ENCODE data around the gene C11orf68.

Gene C11orf68

DNA sequence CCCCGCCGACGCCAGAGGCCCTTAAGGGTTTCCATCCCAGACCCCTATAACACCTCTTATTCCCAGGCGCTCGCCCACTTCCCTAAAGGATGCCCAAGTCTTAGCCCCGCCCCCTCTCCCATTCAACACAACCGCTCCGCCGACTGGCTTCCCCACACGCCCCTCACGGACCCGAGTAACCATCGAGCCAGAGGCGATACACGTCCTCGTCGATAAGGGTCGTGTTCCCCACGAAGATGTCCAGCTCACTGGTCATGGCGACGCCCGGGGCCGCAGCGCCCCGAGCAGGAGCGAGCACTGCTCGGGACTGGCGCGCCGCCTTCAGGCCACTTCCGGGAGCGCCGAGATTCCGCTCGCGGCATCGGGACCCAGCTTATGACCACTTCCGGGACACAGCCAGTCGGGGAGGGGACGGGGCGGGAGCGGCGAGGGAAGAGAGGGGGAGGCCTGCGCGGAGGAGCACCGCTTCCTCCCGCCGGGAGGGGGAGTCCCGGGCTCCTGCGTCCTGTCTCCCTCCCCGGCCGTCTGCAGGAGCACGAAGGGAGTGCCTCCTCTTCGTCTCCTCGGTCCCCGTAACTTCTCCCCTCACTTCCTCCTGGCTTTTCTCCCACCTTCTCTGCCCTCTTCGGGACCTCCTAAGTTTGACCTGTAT is 30.6 kb downstream of the C11orf68 start, which contains the start of gene FIBP:
FIBP (minus strand) TSS at position 309 of the 652 bp plus-strand sequence; CDS start at position 256, 53 bp downstream.
- DNase-seq: peak; percentile 91

DNA sequence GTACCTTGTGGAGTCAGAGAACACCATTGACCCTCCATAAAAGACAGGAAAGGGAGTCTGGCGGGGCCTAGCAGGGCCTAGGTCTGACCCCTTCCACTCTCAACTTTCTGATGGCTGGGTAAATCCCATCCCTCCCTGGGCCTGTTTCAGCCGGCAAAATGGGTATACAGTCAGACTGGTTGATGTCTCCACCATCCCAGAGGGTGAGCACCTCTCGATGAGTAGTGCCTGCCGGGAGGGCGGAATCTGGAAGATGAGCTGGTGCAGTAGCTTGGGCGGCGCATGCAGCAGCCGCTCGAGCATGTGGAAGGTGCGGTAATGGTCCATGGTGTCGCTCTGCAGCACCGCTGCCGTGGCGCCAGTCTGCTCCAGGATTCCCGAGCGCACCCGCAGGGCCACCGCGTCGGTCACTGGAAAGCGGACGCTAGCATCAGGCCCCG is 31.1 kb downstream of the C11orf68 start:
- no peak for DNase-seq

DNA sequence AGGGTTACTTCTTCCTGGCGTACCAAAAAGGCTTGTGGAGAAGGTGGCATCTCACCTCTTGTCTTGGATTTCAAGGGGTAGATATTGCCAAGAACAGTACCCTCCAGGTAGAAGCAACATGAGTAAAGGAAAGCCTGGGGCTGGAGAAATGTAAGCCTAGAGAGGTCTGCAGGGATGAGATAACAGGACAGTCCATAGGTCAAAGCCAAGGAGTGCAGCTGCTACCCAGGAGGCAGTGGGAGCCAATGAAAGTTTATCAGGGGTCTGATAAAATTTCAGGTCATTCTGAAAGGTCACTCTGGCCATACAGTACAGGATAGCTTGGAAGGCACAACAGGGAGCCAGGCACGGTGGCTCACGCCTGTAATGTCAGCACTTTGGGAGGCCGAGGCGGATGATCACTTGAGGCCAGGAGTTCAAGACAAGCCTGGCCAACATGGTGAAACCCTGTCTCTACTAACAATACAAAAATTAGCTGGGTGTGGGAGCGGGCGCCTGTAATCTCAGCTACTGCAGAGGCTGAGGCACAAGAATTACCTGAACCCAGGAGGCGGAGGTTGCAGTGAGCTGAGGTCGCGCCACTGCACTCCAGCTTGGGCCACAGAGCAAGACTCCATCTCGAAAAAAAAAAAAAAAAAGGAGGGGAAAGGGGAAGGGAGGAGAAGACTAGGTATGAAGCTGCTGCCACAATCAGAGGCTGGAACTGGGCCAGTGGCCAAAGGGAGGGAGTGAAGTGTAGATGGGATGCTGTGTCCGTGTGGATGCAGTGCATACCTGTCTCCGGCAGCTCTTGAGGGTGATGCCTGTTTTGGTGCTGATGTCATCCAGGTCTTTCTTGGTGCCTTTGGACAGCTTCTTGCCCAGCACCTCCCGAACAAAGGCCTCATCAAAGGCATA is 31.8 kb downstream of the C11orf68 start:
- no peak for DNase-seq

DNA sequence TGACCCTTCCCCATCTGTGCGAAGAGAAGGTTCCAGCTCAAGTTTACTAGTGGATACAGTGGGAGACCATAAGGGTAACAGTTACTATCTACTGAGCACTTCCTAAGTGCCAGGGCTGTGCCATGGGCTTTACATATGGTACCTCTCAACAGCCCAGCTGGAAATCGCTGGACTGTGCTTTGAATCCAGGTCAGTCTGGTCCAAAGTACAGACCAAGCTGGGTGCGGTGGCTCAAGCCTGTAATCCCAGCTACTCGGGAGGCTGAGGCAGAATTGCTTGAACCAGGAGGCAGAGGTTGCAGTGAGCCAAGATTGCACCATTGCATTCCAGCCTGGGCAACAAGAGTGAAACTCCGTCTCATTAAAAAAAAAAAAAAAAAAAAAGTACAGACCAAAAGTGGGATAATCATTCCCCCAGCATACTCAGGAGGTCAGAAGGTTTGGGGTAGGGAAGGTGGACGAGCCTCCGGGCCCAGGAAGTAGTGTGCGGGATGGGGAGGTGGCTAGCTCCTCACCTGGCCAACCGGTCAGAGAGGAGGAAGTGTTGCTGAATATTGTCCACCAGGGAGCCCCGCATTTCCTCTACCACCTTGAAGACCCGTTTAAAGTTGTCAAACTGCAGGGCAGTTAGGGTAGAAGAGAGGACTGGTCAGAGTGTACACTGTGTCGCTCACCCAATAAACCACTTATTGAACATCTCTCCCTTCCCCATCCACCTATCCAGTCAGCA is 32.9 kb downstream of the C11orf68 start:
- DNase-seq: no peak

DNA sequence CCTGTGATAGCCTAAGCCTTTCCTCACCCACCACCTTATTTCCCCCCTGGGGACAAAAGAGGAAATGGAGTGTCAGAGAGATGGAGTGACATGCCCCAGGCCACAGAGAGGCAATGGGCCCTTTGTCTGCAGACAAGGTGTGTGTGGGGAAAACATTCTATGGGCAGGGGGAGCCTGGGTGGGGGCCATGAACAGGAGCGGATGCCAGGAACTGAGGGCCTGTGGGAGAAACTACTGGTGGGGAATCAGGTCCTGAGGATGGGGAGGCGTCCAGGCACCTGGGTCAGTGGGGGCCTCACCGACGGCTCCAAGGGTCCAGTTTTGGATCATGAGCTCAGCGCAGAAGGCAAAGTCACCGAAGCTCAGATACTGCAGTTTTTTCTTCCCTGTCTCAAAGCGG is 33.6 kb downstream of the C11orf68 start:
- no peak for DNase-seq

DNA sequence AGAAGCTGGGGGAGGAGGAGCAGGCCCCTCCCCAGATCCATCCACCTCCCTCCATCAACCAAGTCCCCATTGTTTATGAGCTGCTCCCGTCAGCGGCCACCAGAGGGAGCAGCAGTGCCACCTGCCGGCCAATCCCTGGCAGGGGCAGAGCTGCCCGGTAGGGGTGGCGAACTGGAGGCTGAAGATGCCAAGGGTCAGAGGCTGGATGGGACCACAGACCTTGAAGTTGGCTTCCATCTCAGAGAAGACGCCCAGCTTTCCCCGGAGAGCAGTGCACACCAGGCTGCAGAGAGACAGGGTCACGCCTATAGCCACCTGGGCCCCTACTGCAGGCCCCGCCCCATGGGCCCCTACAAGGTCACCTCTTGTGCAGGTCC is 34.2 kb downstream of the C11orf68 start:
- DNase-seq: peak; percentile 71

DNA sequence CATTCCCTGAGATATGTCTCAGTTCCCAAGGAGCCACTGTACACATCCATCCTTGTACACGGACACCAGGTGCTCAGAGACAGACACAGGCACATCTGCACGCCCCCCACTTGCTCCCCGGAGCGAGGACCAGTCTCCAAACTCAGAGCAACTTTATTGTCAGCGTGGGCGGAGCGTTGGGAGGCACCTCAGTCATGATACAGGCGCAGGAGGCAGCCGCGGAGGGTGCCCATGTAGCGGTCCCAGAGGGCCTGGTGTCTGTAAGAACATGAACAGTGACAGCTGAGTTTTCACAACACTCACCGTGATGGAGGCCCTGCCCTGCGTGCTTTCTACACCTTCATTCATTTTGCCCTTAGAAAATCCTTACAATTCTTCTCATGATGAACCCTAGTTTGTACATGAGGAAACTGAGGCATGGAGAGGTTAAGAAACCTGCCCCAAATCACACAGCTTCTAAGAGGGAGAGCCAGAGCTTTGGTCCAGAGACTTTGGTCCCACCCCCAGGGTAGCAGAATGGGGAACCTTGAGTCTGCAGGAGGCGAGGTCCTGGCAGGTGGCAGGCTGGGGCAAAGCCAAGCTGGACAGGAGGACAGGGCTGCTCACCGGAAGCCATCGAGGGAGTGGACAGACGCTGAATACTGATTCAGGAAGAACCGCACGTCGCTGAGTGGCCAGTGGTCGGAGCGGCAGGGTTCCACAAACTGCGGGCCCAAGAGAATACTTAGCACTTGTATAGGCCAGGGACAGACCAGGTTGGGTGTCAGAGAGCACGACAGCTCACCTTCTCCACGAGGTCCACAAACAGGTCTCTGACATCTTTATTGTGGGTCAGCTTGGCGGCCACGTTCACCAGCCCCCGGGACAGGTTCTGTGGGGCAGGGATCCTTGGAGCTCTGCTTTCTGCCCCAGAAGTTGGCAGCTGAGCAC is 34.8 kb downstream of the C11orf68 start:
- no peak for DNase-seq

DNA sequence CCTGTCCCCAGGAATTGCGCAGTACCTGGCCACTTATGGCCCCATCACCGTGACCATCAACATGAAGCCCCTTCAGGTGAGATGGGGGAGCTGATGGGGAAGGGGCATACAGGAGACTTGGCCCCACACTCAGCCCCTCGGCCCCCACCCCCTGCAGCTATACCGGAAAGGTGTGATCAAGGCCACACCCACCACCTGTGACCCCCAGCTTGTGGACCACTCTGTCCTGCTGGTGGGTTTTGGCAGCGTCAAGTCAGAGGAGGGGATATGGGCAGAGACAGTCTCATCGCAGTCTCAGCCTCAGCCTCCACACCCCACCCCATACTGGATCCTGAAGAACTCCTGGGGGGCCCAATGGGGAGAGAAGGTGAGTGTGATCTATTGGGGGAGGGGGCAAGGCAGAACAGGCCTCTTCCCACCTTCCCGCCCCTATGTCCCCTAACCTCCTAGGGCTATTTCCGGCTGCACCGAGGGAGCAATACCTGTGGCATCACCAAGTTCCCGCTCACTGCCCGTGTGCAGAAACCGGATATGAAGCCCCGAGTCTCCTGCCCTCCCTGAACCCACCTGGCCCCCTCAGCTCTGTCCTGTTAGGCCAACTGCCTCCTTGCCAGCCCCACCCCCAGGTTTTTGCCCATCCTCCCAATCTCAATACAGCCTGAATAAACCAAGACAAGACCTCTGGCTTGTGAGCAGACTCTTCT is 35.7 kb downstream of the C11orf68 start:
- no peak for DNase-seq

DNA sequence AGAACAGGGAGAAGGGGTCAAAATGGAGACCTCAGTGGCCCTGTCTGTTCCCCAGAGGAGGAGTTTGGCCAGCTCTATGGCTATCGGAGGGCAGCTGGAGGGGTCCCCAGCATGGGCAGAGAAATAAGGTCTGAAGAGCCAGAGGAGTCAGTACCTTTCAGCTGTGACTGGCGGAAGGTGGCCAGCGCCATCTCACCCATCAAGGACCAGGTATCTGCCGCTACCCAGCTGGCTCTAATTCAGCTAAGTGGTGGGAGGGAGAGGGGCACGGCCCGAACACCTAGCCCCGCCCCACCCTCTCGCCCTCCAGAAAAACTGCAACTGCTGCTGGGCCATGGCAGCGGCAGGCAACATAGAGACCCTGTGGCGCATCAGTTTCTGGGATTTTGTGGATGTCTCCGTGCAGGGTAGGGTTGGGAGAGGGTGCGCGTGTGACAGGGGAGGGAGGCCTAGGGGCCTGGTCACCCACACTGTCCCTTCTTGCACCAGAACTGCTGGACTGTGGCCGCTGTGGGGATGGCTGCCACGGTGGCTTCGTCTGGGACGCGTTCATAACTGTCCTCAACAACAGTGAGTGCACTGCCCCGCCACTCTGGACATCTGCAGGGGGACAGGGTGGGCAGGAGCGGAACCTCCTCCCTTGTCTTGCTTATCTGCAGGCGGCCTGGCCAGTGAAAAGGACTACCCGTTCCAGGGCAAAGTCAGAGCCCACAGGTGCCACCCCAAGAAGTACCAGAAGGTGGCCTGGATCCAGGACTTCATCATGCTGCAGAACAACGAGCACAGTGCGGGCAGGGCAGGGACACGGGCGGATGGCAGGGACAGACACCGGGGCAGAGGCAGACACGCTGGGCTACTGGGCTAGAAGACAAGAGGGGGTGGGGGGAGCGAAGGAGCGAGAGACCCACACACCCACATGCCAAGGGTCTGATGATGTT is 36.5 kb downstream of the C11orf68 start:
- no peak for DNase-seq

DNA sequence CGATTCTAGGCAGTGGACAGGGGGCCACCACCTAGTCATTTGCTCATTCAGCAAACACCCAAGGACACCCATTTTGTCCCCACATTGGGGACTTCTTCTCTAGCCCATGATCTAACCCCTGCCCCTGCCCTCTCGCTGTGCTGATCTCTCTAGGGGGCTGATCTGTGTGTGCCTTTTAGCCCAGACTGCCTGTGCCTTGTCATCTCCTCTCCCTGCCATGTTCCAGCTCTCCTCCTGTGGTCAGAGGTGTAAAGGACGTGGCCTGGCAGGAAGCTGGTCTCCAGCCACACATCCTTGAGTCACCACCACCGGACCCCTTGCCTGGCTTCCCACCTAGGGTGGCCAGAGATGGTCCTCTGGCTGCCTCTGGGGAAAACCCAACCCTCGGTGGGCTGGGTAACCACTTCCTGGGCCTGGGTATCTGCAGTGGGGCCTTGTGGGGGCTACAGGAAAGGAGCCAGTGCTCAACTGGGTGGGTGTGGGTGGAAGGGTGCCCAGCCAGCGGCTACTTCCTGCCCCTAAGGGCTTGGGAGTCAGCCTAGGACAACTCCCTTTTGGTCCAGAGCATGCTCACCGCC is 37.9 kb downstream of the C11orf68 start:
- no peak for DNase-seq

DNA sequence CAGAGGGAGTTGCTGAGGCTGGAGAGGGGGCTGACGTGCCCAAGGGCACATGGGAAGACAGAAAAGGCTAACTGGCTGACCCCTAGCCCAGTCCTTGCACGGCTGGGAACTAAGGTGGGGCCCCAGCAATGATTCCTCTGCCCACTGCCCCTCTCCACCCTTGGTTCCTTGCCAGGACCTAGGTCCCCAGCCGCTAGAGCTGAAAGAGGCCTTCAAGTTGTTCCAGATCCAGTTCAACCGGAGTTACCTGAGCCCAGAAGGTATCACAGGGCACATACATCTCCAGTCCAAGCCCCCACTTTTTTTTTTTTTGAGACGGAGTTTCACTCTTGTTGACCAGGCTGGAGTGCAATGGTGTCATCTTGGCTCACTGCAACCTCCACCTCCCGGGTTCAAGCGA is 38.8 kb downstream of the C11orf68 start:
- no peak for DNase-seq

DNA sequence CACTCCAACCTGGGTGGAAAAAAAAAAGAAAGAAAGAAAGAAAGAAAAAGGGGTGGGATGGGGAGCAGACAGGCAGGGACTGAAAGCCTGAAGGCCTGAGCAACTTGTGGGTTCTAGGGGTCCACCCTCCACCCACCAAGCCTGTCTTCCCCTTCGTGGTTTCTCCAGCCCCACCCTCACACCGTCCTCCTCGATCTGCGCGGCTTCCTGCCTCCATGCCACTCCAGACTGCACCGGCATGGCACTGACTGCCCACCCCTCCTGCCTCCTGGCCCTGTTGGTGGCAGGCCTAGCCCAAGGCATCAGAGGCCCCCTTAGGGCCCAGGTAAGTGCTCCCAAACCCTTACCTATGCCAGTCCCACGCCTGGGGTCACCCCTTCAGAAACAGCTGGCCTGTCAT is 39.2 kb downstream of the C11orf68 start, which contains the start of gene CTSW:
CTSW (plus strand) TSS at position 221 of the 400 bp plus-strand sequence; CDS start at position 239, 18 bp downstream.
- DNase-seq: no peak

DNA sequence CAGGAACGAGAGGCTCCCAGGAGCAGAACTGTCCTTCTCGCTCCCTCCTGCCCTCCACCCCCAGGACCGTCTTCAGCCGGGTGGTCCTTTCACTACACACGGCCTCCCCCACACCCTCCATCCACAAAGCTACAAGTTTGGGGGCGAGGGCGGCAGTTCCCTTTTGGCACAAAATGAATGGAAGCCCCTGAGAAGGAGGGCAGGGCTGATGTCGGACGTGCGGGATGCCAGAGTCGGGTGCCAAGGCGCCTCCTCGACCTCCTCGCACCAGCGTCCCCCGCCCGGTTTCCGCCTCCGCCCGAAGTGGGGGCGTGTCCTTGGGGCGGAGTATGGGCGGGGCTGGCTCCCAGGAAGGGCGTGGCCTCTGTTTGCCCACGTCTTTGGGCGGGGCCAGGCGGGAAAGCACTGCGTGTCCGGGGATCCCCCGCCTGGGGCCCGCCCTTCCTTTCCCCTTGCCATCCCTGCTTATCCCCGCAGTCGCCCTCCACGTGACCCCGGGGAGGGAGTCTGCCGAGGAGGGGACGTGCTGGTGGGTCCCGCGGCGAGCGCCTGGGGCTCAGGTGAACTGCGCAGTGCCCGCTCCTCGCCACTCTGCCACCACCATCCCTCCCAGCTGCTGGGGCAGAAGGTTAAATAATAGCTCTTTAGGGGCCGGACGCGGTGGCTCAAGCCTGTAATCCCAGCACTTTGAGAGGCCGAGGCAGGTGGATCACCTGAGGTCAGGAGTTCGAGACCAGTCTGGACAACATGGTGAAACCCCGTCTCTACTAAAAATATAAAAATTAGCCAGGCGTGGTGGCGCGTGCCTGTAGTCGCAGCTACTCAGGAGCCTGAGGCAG is 45.3 kb downstream of the C11orf68 start:
- peak; percentile 96 for DNase-seq

DNA sequence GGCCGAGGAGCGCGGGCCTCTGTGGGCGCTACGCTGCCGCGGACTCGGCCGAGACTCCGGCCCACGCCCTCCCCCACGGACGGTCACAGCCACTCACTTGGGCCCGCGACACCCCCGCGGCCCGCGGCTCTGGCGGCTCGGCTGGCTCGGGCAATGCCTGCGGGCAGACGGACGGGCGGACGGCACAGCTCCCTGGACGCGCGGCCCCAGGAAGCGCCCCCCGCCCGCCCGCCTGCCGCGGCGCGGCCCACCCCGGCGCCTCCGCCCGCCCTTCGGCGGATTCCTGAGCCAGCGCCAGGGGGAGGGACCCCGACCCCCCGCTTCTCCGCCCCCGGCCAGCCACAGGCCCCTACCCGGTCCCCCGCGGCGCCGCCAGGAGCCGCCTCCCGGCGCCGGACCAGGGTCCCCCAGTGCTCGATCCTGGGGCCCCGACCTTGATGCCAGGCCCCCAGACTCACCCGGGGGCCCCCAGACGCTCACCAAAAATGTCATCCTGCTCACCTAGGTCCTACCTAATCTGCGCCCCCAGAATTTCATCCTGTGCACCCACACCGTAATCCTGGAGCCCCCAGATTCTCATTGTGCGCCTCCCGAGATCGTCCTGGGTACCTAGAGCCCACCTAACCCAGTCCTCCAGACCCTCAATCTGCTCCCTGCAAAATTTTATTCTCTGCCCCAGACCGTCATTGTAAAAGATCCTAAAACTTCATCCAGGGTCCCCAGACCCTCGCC is 46.1 kb downstream of the C11orf68 start, which contains the start of gene EFEMP2:
EFEMP2 (minus strand) TSS at position 215 of the 732 bp plus-strand sequence. CDS start 446 bp downstream, outside the sequence.
- DNase-seq: no peak

DNA sequence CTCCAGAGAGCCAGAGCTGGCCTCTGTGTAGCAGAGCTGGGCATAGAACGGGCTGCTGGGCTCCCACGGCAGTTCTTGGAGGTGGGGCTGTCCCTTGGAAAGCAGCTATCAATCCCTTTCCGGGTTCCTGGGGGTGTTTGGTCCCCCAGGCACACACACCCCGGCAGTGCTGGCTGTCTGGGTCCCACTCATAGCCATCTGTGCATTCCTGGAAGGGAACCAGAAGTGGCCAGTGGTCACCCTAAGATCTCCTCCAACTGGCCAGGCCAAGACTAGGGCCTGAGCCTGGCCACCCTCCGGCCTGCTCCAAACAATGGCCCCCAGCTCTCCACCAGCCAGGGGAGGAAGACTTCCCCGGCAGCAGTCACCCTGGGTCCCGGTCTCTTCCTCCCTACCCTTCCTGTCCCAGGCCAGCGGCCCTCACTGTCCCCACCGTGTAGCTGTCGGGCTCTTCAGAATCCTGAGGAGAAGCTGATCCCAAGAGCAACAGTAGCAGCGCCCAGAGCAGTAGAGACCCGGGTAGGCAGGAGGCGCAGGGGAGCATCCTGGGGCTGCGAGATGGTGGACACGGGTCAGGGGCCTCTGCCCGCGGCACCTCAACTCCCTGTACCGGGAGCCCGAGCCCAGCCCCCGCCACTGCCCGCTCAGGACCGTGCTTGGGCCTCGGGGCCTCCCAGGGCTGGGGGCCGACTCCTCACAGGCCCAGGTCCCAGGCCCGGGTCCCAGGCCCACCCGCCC is 46.9 kb downstream of the C11orf68 start:
- no peak for DNase-seq

DNA sequence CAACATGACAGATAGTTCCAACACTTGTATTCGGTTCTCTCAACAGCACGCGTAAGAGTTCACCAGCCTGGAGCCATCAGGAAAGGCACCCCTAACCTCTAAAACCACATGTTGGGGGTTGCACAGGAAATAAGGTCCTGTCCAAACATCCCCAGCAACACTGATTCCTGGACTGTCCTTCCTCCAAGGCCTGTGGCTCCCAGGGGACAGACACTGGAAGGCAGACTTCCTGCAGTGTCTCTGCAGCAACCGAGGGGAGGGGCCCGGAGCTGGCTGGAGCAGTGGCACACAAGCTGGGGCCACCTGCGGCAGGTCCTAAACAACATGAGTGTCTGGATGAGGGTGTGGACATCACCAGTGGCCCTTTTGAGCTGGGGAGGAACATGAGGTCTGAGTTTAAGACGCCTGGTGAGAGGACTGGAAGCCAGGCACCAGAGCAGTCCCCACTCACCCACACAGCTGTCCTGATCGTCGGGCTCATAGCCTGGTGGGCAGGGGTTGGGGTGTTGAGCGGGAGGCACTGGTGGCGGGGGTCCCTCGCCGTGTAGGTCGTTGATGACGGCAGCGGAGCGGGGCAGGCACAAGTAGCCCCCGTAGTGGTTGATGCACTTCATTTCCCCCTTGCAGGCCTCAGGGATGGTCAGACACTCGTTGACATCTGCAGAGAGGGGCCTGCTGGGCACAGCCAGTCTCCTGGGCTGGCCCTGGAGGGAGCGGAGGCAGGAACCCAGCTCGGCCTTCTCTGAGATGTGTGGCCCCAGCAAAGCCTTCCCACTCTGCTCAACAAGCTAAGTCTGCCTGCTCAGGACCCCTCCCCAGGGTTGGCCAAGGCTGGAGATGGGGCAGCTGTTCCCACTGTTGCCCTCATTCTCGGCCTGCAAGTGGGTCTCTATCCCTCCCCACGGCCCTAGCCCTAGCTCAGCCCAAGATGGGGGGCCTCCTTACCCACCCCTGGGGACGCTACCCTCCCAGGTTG is 47.9 kb downstream of the C11orf68 start:
- DNase-seq: no peak

Measured in activated CD4-positive, alpha-beta T cell treated with anti-CD3 and anti-CD28 coated beads for 1 hour (primary cell).